Parathyroid adenoma (tissue), 2 donors: ENCODE data around the gene PRUNE1.

Experiments
- H2AFZ ChIP-seq: fragments of 300-600 bp; sonication (generic); one replicate; pipeline ENCODE4 v1.7.0; 2017; ENCODE audit warnings: antibody characterized with exemption, mild to moderate bottlenecking
- H3K27ac ChIP-seq: fragments of 300-600 bp; sonication (generic); one replicate; pipeline ENCODE4 v1.7.0; 2017
- H3K27me3 ChIP-seq: fragments of 300-600 bp; sonication (generic); one replicate; pipeline ENCODE4 v1.7.0; 2017; ENCODE audit warnings: low read length; ENCODE audit not compliant: control insufficient read depth, insufficient read depth
- H3K36me3 ChIP-seq: fragments of 300-600 bp; sonication (generic); one replicate; pipeline ENCODE4 v1.7.0; 2017; ENCODE audit warnings: low read length; ENCODE audit not compliant: control insufficient read depth, insufficient read depth
- H3K4me1 ChIP-seq: fragments of 300-600 bp; sonication (generic); one replicate; pipeline ENCODE4 v1.7.0; 2017; ENCODE audit warnings: control low read depth
- H3K4me2 ChIP-seq: fragments of 300-600 bp; sonication (generic); one replicate; pipeline ENCODE4 v1.7.0; 2017; ENCODE audit warnings: low read length
- H3K4me3 ChIP-seq: fragments of 300-600 bp; sonication (generic); one replicate; pipeline ENCODE4 v1.7.0; 2017; ENCODE audit warnings: low read depth, low read length
- H3K79me2 ChIP-seq: fragments of 300-600 bp; sonication (generic); one replicate; pipeline ENCODE4 v1.7.0; 2017; ENCODE audit warnings: control low read depth
- H3K9ac ChIP-seq: fragments of 300-600 bp; sonication (generic); one replicate; pipeline ENCODE4 v1.7.0; 2017; ENCODE audit warnings: mild to moderate bottlenecking
- H3K9me3 ChIP-seq: fragments of 300-600 bp; sonication (generic); one replicate; pipeline ENCODE4 v1.7.0; 2017; ENCODE audit warnings: low read length; ENCODE audit not compliant: control insufficient read depth
- TF ChIP-seq, protein P1 (sequence below): fragments of 300-600 bp; sonication (generic); IDR thresholded peaks from one replicate; pipeline ENCODE4 v1.7.0; 2017; ENCODE audit warnings: antibody characterized with exemption, mild to moderate bottlenecking
- donor health status: primary hyperparathyroidism.

Gene PRUNE1

DNA sequence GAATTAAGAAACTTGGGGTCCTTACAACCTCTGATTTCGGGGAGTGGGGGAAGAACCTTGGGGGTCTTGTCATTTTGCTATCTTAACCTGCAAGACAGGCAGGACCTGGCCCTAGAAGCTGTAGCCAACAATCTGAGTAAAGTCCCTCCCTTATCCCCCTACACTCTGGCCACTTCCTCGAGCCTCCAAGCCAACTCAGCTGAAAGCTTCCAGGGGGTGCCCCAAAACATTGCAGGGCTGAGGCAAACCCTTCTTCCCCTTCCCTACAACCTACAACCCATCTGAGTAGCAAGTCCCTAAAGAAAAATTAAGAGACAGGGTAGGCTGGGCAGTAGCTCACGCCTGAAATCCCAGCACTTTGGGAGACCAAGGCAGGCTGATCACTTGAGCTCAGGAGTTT, 38.6 kb upstream of the PRUNE1 start:
- TF ChIP-seq, protein P1, sequence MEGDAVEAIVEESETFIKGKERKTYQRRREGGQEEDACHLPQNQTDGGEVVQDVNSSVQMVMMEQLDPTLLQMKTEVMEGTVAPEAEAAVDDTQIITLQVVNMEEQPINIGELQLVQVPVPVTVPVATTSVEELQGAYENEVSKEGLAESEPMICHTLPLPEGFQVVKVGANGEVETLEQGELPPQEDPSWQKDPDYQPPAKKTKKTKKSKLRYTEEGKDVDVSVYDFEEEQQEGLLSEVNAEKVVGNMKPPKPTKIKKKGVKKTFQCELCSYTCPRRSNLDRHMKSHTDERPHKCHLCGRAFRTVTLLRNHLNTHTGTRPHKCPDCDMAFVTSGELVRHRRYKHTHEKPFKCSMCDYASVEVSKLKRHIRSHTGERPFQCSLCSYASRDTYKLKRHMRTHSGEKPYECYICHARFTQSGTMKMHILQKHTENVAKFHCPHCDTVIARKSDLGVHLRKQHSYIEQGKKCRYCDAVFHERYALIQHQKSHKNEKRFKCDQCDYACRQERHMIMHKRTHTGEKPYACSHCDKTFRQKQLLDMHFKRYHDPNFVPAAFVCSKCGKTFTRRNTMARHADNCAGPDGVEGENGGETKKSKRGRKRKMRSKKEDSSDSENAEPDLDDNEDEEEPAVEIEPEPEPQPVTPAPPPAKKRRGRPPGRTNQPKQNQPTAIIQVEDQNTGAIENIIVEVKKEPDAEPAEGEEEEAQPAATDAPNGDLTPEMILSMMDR, result no peak
- no peaks in the 10 kb centered on the region for H3K9me3 ChIP-seq
- H3K4me2 ChIP-seq, result no peak overlapping the region
- no peaks in the 10 kb centered on the region for H3K27me3 ChIP-seq
- peaks cover 19% of the 10 kb centered on the region for H3K4me1 ChIP-seq
- no peak overlapping the region for H3K9ac ChIP-seq
- H3K36me3 ChIP-seq, result no peaks in the 10 kb centered on the region
- H3K79me2 ChIP-seq, result peaks cover 13% of the 10 kb centered on the region
- no peak overlapping the region for H3K27ac ChIP-seq
- no peak overlapping the region for H3K4me3 ChIP-seq
- H2AFZ ChIP-seq, result no peak overlapping the region

DNA sequence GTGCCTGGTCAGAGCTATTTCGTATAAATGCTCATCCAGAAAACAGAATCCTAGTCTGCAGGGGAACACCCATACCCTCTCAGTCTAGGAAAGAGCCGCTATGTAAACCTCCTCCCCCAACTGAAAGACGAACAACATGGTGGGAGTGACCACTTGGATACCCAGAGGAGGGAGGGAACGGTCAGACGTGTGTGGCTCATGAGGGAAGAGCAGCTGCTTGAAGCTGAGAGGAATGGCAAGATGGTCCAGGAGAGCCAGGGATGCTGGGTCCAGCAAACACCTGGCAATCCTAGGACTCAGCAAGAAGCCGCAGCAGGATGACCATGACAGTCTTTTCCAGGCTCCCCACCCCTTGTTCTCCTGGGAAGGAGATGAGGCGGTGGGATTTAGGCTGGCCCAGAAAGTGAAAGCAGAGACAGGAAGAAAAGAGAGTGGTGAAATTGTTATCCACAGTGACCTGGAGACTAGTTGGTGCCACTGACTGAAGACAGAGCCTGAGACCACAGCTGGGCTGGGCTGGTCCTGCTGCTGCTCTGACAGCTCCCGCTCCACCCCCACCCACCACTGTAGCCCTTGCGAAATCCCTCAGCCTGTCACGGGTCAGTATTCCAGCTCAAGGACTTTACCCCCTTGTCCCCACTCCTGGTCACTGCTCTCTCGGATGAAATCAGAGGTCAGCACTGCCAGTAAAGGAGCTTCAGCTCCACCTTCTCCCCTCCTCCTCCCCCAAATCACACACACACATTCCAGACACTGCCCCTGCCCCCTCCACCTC, 37.3 kb upstream of the PRUNE1 start:
- Histone ChIP-seq H3K79me2 (peaks cover 13% of the 10 kb centered on the region), H3K4me1 (peaks cover 19% of the 10 kb centered on the region), H3K36me3 (no peaks in the 10 kb centered on the region), H3K9me3 (no peaks in the 10 kb centered on the region), H3K4me2 (peak overlapping the region; percentile 89), H3K27ac (peak overlapping the region; percentile 72), H3K9ac (no peak overlapping the region), H3K4me3 (peak overlapping the region; percentile 13), H2AFZ (no peak overlapping the region), H3K27me3 (no peaks in the 10 kb centered on the region)
- TF ChIP-seq, protein P1, result no peak

DNA sequence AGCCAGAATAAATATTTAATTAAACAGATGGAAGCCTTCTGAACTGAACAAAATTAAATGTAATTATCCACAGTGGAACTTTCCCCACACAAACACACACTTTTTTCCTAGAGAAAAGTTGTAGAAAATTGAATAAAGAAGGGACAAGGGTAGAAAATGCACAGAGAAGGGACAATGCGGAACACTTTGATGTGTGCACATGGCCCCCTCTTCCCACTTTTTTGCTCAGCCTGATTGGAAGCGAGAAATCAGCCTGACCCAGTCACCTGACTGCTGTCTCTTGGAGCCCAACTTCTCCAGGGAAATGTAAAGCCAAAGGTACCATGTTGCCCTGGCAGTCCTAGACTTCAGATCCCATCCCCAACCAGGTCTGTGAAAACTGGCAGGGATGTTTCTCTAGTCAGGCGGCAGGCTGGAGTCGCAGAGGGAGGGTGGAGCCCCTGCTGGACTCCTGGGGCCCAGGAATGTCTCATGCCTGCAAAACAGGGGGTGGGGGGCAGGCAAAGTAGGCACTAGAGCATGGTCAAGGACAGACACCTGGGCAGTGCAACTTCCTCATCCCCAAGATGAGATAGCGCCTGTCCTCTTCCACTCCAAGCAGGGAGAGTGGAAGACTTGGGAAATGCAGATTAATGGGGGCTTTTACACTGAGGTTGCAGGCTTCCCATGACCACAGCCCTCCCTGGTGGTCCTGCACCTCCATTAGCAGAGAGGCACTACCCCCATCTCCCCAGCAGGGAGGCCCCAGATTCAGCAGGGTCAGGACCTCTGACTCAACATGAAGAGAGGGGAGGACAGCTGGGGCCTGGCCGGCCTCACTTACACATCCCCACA, 36.4 kb upstream of the PRUNE1 start:
- H3K27me3 ChIP-seq, result no peaks in the 10 kb centered on the region
- H3K4me3 ChIP-seq, result no peak overlapping the region
- TF ChIP-seq, protein P1, result no peak

DNA sequence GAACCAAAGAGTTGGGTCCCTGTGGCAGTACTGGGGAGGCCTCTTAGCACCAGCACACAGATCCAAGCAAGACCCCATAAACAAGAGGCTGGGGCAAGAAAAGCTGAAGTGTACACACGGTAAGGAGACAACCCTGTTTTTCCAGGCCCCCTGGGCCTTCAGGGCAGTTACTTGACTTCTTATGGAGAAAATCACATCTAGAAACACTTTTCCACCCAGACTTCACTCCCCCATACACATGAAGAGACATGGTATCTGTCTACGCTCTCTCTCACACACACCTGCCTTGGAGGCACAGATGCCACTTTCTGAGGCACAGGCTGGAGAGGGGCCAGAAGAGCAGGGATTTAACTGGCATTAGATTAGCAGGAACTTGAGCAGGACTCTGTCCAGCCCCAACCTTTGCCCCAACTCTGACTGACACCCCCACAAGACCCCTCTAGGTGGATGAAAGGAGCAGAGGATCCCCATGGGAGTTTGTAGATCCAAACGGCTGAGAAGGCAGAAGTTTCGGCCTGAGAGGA, 35.8 kb upstream of the PRUNE1 start:
- Histone ChIP-seq H3K27me3 (no peaks in the 10 kb centered on the region), H3K9ac (no peak overlapping the region), H3K9me3 (no peaks in the 10 kb centered on the region), H2AFZ (no peak overlapping the region), H3K4me3 (peak overlapping the region; percentile 79), H3K4me2 (peak overlapping the region; percentile 89), H3K36me3 (no peaks in the 10 kb centered on the region), H3K4me1 (peaks cover 24% of the 10 kb centered on the region), H3K27ac (peak overlapping the region; percentile 72), H3K79me2 (peaks cover 13% of the 10 kb centered on the region)
- TF ChIP-seq, protein P1, result no peak

More for the DNA sequence above, 36.4 kb upstream of the PRUNE1 start:
- no peak overlapping the region for H2AFZ ChIP-seq
- H3K79me2 ChIP-seq, result peaks cover 13% of the 10 kb centered on the region
- H3K27ac ChIP-seq, result peak overlapping the region; percentile 72
- peak overlapping the region; percentile 89 for H3K4me2 ChIP-seq
- H3K9ac ChIP-seq, result no peak overlapping the region
- H3K9me3 ChIP-seq, result no peaks in the 10 kb centered on the region
- H3K4me1 ChIP-seq, result peaks cover 19% of the 10 kb centered on the region
- H3K36me3 ChIP-seq, result no peaks in the 10 kb centered on the region
